Posterior vena cava (tissue), 2 donors: Measurements from ENCODE around the gene GNAZ. TPM values are rescaled to one million over a fixed set of nuclear protein-coding genes. Genes with fewer than 3 reads are reported as not detected.
"Not testable (repeated sequence)": the region's sequence is repeated elsewhere in the genome, so short reads cannot be mapped to it uniquely, and the experiment has no call there.

Experiments used
- DNase-seq: peaks from one replicate; pipeline ENCODE4 v3.0.0-alpha.2; 2020; ENCODE audit warnings: low spot score
- intact Hi-C, 2 donors: fragments of 100-400 bp; cut with DNase I; formaldehyde crosslinking; loops; one replicate each; pipeline versions ENCODE4 v1.14.1 to v1.14.2; 2022 to 2023
- total RNA-seq, 2 donors: library from RNA; stranded (reverse); fragmentation: NEBNext Ultra II Directional; extraction: Animal tissue kit (Norgen Biotek cat#: 25700); gene quantifications; one replicate each; pipeline ENCODE4 v1.2.1, GENCODE V29; 2021
- donor health status: DM: yes; HTN: yes; CAD: no.
- donor health status: DM: yes; HTN: yes; CAD: no.

GNAZ gene
- total RNA-seq, 2 donors from 2014 or later, result 34.3 to 37.0 TPM

DNA sequence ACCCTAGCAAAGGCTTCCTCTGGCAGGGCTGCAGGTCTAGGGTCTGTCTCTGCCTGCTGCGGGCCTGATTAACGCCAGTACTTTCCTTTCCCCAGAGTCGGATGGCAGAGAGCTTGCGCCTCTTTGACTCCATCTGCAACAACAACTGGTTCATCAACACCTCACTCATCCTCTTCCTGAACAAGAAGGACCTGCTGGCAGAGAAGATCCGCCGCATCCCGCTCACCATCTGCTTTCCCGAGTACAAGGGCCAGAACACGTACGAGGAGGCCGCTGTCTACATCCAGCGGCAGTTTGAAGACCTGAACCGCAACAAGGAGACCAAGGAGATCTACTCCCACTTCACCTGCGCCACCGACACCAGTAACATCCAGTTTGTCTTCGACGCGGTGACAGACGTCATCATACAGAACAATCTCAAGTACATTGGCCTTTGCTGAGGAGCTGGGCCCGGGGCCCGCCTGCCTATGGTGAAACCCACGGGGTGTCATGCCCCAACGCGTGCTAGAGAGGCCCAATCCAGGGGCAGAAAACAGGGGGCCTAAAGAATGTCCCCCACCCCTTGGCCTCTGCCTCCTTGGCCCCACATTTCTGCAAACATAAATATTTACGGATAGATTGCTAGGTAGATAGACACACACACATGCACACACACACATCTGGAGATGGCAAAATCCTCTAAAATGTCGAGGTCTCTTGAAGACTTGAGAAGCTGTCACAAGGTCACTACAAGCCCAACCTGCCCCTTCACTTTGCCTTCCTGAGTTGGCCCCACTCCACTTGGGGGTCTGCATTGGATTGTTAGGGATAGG, 52.9 kb downstream of the GNAZ start:
- intact Hi-C loops, result no loop called here
- DNase-seq, result no peak

DNA sequence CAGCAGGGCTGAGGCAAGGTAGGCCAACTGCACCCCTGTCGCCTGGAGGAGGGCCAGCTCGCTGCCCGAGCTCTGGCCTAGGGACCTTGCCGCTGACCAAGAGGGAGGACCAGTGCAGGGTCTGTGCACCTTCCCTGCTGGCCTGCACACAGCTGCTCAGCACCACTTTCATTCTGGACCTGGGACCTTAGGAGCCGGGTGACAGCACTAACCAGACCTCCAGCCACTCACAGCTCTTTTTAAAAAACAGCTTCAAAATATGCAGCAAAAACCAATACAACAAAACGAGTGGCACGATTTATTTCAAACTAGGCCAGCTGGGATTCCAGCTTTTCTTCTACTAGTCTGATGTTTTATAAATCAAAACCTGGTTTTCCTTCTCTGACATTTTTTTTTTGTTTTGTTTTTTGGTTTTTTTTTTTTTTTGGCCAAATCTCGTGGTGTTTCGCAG, 53.5 kb downstream of the GNAZ start:
- intact Hi-C loops, result no loop called here
- DNase-seq, result no peak

DNA sequence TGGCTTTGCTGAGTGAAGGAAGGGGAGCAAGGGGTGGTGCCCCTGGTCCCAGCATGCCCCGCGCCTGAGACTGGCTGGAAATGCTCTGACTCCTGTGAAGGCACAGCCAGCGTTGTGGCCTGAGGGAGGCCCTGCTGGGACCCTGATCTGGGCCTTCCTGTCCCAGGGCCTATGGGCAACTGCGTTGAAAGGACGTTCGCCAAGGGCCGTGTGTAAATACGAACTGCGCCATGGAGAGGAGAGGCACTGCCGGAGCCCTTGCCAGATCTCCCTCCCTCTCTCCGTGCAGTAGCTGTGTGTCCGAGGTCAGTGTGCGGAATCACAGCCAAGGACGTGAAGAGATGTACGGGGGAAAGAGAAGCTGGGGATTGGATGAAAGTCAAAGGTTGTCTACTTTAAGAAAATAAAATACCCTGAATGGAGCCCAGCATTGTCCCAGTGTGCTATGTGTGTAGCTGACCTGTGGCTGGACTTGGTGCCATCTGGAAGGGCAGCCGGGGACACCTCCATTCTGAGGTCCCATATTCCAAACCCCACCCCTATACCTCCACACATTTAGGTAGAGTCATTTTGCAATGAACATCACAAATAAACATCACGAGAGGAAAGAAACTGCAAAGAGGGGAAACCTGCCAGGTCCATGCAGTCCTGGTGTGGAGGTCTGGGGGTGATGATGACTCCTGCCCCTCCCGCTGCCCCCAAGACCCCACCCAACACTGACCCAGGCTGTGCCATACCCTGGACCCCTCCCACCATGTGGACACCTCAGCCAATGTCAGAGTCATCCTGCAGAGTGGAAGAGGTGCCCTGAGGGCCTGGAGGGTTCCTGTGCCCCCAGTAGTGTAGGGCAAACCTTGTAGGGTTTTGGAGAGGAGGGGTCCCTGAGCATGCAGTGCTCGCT, 54.5 kb downstream of the GNAZ start:
- no peak for DNase-seq
- intact Hi-C loops, result loop anchor here in 1 of 2 donors (5.0 kb wide), 1 partner anchor 168 kb away; no protein-coding TSS in a partner anchor

DNA sequence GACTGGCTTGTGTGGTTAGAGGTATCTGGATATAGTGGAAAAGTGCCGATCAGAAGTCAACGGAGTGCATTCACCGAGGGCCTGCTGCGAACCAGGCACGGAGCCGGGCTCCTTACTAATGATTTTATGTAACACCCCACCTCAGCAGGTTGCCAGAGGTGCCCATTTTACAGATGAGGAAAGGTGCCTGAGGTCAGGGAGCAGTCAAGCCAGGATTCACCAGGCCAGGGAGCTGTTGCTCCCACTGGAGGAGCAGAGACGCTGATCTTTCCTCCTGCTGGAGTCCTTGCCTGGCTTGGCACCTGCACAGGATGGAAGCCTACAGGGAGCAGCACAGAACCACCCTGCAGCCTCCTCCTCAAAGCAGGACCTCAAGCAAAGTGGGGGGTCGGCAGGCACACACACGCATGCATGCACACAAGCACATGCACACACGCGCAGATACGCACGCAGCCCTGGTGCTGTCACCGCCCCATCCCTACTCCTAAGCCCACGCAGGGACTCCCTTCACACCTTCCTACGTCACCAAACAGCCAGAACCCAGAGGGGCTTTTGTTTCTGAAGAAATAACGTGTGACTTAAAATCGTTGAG, 55.3 kb downstream of the GNAZ start:
- intact Hi-C loops, result loop anchor here in 1 of 2 donors (5.0 kb wide), 1 partner anchor 168 kb away; no protein-coding TSS in a partner anchor
- DNase-seq, result no peak

DNA sequence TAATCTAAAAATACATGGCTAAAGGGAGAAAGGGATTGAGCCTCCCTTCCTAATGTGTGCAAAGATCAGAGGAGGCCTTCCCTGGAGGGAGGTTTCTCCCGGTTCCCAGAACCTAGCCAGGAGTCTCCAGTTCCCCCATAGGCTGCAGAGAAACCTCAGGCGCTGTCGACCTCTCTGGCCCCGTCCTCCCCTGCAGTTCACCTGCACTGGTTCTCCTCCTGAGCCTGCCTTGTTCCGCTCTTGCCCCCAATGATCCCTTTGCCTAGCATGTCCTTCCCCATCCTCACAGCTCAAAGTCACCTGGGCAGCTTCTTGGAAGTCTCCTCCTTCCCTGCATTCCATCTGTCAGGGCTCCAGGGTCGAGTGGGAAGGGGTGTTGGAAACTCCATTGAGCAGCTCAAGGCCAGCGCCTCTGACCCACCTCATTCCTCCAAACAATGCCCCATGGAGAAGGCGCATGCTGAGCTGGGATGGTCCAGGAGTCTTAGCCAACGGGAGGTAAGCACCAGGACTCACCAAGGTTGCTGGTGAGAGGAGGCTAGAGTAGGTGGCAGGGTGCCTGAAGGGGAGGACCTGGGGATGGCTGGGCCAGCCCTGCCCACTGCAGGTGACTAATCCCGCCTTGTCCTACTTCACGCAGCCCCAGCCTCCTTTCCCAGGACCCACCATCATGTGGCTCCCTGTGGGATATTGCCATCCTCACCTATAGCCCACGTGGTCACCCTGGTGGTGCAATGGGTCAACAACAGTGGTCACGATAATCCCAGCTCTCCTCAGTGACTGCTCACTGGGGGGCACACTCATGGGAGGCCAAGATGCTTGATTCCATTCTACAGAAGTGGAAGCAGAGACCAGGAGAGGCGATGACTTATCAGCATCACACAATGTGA, 56.1 kb downstream of the GNAZ start:
- intact Hi-C loops, result loop anchor here in 1 of 2 donors (5.0 kb wide), 1 partner anchor 169 kb away; no protein-coding TSS in a partner anchor
- no peak for DNase-seq

DNA sequence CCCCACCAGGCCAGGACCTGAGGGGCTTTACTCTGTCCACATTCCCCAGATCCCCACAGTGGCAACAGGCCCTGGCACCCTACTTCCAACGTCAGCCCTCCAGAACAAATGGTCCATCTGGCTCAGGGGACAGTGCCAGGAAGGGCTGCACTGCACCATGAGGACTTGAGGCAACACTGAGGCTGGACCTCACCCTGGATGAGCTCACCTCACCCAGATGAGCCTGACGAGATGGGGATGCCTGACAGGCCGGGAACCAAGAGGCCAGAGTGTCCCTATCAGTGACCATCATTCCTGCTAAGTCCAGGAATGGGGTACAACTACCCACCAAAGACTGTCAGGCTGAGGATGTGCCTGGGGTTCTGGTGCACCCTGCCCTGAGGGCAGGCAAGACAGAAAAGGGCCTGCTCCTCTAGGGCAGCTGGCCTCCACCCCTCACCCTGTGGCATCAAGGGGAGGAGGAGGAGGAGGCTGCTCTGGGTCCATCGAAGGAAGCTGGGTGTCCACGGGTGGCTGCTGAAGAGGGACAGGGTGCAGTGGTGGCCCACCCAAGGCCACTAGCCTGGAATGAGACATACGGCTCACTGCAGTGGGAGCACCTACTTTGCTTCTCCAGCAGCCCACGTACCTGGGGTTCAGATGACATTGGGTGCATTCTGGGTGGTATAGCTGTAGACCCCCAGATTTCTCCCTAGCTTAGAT, 56.9 kb downstream of the GNAZ start:
- DNase-seq, result no peak
- intact Hi-C loops, result loop anchor here in 1 of 2 donors (5.0 kb wide), 1 partner anchor 170 kb away; no protein-coding TSS in a partner anchor

DNA sequence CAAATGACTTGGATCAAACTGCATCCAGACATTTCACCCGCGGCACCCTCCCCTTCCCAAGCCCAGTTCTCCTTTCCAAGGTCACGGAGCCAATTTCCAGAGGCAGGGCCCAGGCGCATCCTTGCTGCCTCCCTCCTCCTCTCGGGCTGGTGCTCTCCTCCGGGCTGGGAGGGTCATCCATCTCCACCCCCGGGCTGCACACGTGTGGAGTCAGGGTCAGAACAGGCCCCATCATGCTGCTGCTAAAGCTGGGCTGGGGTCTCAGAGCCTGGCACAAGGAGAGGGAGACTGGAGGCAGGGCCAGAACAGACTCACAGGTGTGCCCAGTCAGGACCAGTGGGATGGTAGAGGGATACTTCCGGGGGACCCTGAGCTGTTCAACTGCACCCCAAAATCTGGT, 57.5 kb downstream of the GNAZ start:
- DNase-seq, result no peak
- intact Hi-C loops, result loop anchor here (2.0 to 5.0 kb wide), 2 partner anchors 169 to 170 kb away; no protein-coding TSS in a partner anchor

DNA sequence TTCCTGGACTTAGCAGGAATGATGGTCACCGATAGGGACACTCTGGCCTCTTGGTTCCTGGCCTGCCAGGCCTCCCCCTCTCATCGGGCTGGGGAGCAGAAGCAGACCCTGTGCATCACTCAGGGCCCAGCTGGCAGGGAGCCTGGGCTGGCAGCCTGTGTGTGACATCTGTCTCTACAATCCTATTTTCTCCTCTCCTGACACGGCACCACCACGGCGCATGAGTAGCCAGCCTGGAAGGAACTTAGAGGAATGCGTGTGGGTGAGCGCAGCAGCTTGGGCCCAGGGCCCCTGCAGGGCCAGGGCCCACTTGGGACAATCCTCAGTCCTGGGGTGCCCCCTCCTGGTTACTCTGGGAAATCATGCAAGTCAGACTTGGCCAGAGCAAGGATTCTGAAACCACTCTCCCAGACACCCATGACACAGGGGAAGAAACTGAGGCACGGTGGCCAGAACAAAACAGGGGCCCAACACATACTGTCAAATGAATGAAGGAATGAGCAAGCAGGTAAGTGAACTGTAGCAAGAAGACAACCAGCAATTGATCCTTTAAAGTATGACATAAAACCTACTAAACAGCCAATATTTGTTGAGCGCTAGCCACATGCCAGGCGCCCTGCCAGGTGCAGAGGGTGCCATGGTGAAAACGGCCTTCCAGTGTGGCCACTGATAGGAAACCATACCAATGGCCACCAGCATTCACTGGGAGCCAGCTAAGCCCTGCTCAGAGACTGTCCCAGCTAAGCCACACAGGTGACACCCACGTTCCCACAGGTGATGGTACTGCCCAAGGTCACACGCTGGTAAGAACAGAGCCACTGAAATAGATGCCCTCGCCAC, 58.2 kb downstream of the GNAZ start:
- intact Hi-C loops, result loop anchor here (2.0 to 5.0 kb wide), 2 partner anchors 170 to 171 kb away; no protein-coding TSS in a partner anchor
- peak; percentile 88 for DNase-seq

DNA sequence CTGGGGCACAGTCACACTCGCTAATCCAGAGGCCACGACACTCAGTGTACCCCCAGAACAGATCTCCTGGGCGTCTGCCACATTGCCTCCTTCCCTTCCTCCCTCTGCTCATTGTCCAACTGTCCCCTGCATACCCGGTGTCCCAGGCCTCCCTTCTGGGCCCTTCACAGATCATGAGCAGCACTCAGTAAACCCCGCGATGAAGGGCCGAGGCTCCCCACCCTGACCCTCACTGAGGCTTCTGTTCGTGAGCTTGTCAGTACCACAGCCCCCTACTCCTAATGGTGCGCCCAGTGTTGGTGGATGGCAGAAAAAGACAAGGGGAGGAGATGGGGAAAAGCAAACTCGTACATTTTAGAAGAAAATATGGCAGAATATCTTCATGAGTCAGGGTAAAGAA, 58.8 kb downstream of the GNAZ start:
- DNase-seq, result no peak
- intact Hi-C loops, result loop anchor here (2.0 to 5.0 kb wide), 2 partner anchors 170 to 172 kb away; no protein-coding TSS in a partner anchor

DNA sequence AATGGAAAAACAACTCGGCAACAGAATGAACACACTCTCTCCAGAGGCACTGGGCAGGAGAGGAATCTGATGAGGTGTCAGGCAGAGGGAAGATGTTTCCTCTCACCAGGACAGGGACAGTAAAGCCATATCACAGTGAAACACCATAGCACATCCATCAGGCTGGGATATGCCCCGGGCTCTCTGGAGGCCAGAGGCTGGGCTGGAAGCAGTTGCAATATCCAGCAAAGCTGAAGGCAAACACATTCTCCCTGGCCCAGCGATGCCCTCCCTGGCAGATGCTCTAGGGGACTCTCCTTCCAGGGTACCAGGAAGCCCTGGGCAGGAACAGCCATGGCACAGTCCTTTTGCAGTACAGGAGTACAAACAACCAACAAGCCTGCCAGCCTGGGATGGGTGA, 60.4 kb downstream of the GNAZ start:
- intact Hi-C loops, result loop anchor here in 1 of 2 donors (5.0 kb wide), 1 partner anchor 283 kb away; no protein-coding TSS in a partner anchor
- DNase-seq, result no peak

DNA sequence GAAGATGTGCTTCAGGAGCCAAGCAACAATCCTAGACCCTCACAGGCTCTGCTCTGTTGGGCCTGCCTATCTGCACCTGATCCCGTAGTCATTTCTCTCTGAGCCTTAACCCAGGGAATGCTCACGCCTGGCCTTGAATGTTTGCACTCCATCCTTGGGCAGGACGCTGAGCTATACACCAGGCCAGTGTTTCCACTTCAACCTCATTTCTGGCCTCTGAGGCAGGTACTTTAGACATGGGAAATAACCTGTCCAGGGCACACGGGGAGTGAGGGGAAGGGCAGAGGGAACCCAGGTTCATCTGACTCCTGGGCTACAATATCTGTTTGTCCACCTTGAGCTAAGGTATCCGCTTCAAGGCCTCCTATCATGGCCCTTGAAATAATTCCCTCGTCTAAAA, 61.6 kb downstream of the GNAZ start:
- intact Hi-C loops, result loop anchor here in 1 of 2 donors (5.0 kb wide), 1 partner anchor 285 kb away; no protein-coding TSS in a partner anchor
- DNase-seq, result no peak

DNA sequence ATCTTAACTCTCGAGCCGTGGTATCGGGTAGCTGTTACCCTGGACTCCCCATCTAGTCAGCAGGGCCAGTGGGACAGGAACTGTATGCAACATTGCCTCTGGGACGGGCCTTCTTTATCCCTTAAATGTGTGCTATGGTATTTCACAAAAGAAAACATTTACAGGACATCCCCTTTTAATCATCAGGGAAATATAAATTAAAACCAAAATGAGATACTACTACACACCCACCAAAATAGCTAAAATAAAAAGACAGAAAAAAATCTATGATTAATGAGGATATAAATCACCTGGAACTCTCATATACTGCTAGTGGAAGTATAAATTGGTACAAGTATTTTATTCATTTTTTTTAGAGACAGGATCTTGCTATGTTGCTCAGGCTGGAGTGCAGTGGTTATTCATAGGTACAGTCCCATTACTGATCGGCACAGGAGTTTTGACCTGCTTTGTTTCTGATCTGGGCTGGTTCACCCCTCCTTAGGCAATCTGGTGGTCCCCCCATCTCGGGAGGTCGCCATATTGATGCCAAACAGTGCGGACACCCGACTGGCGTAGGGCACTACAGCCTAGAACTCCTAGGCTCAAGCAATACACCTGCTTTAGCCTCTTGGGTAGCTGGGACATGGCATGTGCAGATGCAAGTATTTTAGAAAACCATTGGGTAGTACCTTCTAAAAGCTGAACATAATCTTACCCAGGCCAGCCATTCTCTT, 62.2 kb downstream of the GNAZ start:
- no peak for DNase-seq
- intact Hi-C loops, result loop anchor here in 1 of 2 donors (5.0 kb wide), 1 partner anchor 285 kb away; no protein-coding TSS in a partner anchor

DNA sequence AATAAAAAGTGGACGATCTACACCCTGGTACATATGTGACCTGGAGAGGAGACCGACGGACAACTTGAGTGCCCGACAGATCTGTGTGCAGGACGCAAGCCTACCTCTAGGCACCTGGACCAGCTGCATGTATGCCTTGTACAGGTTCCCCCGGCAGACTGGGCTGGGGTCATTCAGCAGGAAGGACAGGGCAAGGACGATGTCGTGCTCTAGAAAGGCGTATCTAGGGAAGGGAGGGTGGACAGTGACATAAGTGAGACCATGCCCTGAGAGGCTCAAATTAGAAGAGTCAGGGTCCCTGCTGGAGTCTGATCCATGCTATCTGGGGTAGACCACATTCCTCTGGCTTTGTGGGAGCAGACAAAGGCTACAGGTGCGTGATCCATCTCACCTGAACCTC, 63.6 kb downstream of the GNAZ start:
- no peak for DNase-seq
- intact Hi-C loops, result loop anchor here in 1 of 2 donors (5.0 kb wide), 1 partner anchor 287 kb away; no protein-coding TSS in a partner anchor

DNA sequence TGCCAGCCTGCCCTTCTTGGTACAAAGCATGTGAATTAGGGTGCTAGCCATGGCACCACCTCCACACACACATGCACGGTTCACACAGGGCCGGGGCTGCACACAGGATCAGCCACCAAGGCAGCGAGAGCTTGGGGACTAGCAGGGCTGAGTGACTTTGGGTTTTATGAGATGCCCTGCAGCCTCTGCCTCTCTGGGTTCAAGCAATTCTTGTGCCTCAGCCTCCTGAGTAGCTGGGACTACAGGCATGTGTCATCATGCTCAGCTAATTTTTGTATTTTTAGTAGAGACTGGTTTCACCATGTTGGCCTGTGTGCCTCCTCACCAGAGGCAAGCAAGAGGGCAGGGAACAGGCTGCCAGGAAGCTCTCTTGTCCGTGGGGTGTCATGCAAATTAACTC, 66.7 kb downstream of the GNAZ start:
- intact Hi-C loops, DNase-seq: not testable (repeated sequence)

DNA sequence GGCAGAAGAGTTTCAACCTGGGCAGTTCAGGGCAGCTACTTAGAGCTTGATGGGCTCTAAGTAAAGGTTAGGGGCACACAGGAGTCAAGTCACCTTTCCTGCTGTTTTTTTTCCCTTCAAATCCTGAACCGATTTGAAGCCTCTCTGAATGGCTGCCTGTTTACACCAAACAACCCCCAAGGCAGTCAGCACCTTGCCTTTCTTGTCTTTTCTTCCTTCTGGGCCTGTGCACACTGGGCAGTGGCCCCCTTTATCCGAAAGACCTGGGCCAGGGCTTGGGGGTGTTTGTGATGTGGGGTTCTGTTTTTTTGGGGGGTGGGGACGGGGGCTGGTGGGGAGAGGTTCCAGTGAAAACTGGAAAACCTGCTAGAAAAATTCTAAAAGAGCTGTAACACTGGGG, 67.1 kb downstream of the GNAZ start:
- intact Hi-C loops, result no loop called here

More for the DNA sequence above, 67.1 kb downstream of the GNAZ start:
- no peak for DNase-seq
